CD1c-positive myeloid dendritic cell (primary cell): ENCODE measurements around the gene ENPEP.
"Not testable (repeated sequence)": the region's sequence is repeated elsewhere in the genome, so short reads cannot be mapped to it uniquely, and the experiment has no call there.

Source experiments
- DNase-seq: peaks from one replicate; pipeline ENCODE4 v3.0.0-alpha.2; 2016; ENCODE audit errors: extremely low spot score

Gene ENPEP

DNA sequence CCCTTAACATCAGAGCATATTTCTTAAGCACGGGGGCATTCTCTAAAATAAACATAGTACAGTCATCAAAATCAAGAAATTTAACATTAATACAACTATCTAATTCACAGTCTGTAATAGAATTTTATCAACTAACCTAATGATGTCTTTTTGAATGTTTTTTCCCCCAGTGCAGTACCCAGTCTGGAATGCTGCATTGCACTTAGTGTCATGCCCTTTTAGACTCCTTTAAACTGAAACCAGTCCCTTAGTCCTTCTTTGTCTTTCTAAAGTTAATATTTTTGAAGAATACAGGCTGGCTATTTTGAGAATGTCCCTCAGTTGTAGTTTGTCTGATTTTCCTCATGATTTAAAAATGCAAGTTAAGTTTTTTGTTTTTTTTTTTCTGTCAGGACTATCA, 9.5 kb downstream of the ENPEP start:
- DNase-seq, result no peak

DNA sequence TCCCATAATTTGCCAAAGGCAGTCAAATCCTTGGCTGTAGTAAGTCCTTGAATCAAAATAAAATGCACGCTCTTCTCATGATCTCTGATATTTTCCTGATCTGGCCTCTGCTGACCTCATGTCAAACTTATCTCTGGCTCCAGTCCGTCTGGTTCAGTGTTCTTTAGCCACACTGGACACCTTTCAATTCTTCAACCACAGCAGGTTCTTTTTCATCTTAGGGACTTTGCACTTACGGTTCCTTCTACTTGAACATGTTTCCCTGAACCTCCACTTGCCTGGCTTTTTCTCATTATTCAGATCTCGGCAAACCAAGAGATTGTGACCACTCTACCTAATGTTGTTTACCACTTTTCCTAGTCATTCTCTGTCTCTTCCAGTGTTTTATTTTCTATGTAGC, 10.3 kb downstream of the ENPEP start:
- DNase-seq, result no peak

DNA sequence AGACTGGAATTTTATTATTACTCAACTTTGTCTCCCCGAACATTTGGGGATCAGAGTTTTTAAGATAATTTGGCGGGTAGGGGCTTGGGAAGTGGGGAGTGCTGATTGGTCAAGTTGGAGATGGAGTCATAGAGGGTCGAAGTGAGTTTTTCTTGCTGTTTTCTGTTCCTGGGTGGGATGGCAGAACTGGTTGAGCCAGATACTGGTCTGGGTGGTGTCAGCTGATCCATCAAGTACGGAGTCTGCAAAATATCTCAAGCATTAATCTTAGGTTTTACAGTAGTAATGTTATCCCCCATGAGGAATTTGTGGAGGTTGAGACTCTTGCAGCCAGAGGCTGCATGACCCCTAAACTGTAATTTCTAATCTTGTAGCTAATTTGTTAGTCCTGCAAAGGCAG, 10.9 kb downstream of the ENPEP start:
- not testable (repeated sequence) for DNase-seq

DNA sequence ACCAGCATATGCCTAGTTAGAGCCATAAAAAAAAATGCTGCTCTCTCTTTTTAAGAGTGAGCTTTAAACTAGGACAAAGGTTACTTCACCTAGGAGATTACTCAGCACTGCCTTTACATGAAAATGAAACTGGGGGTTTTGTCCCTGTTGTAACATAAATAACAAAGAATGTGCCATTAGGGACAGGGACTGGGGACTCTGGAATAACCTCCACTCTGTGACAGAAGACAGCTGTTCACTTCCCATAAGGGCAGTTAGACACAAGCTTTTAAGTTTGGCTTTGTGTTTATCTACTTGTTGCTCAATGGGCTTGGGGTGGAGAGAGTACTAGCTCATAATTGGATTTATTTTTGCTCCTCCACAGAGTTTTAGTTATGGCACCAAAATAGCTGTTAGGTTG, 11.9 kb downstream of the ENPEP start:
- DNase-seq, result peak; percentile 12

DNA sequence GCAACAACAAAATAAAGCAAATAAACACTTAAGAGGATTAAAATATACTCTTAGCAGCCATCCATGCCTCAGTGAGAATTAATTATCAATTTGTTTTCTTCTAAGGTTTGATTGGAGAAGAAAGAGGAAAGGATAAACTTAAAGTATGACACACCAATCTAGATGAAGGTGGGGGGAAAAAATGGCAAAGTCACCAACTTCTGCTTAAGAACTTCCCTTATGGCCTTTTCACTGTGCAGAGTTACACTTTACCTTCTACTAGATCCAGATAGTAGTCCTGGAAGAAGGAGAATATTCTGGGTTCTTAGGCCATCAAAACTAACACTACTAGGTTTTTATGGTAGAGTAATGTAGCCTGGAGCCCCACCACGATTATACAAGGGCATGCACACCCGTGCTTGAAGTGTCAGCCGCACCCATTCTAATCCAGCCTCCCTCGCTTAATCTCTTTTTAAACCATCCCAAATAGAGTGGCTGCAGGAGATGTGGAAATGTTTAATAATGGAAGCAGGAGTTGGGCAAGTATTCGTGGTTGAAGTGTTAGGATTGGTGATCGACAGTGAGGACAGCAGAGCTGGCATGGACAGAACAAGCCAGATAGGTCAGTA, 14.1 kb downstream of the ENPEP start:
- DNase-seq, result peak; percentile 64

DNA sequence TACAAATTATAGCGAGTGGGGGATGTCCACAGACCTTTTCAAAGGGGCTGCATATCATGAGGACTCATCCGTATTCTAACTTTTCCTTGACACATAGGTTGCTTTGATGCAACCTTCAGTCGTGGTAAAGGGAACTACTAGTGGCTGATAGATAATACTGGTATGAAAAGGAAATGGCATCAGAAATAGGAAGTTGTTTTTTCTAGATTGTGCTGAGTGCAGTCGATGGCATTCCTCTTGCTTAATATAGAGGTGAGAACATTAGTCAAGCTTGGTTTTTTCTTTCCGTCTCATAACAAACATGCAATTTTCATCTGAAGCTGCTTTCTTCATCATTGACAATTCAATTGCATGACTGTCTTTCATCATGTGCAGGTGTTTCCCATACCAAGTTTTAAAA, 16.6 kb downstream of the ENPEP start:
- DNase-seq, result peak; percentile 87

DNA sequence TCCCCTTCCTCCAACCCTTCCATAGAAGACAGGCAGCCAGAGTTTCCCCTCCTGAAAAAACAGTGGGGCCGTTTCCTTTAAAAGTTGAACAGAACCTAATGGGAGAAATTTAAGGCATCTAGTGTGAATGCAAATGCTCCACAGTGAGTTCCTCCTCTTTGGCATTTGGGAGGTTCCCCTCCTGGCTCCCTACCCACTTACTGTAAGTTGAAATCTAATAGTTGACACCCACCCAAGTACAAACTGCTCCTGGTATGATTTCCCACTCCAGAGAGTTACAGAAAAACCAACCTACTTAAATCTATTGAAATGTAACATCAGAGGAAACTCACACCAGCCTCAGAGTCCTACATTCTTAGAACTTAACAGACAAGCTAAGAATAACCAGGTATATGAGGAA, 17.6 kb downstream of the ENPEP start:
- DNase-seq, result no peak

DNA sequence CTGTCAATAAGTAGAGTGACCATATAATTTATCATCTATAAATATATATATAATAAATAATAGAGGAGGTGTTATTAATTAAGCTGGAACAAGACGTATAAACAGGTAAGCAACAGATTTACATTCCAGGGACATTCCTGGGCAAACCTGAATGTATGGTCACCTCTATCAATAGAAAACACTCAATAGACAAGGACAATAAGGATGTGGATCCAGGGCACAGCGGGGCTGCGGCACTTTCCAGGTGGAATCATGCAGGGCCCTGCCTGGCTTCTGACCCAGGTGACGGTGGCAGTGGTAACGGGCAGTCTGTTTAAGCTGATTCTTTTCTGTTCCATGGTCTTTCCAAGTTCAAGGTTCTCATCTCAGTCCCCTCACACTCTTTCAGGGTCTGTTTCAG, 22.5 kb downstream of the ENPEP start:
- no peak for DNase-seq

DNA sequence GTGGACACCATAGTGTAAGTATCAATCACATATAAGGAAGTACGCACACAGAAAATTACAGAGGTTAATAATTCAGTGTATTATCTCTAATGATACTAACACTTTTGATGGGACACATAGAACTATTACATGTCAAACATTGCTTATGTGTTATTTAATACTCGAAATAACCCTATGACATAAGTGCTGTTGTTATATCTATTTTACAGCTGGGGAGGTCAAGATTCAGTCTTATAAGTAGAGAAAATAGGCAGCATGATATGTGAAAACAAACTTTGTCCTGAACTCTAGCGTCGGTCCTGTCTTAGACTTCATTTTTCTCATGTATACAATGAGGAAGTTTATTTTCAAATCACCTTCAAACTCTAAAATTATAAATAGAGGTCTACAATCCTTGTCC, 23.2 kb downstream of the ENPEP start:
- DNase-seq, result no peak

DNA sequence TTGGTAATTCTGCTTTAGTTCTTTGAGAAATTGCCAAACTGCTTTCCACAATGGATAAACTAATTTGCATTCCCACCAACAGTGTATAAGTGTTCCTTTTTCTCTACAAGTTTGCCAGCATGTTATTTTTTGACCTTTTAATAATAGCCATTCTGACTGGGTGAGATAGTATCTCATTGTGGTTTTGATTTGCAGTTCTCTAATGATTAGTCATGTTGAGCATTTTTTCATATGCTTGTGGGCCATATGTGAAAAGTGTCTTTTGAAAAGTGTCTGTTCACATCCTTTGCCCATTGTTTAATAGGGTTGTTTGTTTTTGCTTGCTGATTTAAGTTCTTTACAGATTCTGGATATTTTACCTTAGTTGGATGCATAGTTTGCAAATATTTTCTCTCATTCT, 25.9 kb downstream of the ENPEP start:
- DNase-seq, result no peak

DNA sequence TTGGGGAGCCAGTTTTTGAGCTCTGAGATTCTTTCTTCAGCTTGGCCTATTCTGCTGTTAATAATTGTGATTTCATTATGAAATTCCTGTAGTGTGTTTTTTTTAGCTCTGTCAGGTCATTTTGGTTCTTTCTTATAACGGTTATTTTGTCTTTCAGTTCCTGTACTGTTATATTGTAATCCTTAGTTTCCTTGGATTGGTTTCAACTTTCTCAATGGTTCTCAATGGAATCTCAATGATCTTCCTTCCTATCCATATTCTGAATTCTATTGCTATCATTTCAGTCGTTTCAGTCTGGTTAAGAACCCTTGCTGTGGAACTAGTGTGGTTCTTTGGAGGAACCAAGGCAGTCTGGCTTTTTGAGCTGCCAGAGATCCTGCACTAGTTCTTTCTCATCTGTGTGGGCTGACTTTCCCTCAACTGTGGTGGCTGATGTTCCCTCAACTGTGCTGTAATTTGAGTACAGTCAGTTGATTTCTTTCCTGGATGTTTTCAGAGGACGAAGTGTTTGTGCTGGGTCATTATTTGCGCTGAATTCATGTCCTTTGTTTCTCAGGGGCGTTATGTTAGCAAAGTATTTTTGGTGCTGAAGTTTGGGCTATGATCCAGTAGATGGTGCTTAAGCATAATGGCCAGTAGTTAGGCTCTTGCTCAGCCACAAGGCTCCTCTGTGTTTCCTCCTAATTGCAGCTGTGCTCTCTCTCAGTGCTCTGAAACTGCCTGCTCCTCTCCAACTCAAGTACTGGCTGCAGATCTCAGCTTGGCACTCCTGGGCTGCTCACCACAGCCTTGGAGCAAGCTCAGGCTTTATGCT, 27.5 kb downstream of the ENPEP start:
- DNase-seq, result peak; percentile 52

DNA sequence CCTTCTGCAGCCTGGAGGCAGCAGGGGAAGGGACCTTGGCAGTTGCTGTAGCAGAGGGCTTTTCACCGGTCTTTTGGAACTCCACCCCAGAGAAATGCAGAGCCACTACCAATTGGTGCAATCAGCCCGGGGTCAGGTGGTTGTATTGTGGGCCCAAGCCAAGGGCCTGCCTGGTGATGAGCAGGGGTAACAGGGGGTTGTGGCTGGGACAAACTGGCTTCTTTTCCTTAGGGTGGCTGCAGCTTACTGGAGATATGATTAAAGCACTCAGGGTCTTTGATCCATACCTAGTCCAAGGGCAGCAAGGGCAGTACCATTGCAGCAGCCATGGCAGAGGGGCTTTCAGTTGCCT, 28.1 kb downstream of the ENPEP start:
- DNase-seq, result no peak

DNA sequence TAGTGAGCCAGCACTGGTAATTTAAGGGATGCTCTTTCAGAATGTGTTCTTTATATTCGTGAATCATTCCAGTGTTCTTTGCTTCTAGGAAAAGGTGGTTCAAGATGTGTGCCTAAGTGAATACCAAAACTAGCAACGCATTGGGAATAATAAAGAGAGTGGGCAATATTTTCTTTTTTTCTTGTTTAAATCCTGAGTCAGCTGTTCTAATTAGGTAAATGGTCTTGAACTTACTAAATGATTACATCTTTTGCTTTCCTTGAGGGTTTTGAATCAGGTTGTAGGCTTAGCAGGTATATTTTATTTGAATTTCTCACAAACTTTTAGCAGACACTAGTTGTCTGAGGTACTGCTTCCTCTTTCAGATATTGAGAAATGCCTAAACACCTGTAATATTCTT, 29.5 kb downstream of the ENPEP start:
- no peak for DNase-seq

DNA sequence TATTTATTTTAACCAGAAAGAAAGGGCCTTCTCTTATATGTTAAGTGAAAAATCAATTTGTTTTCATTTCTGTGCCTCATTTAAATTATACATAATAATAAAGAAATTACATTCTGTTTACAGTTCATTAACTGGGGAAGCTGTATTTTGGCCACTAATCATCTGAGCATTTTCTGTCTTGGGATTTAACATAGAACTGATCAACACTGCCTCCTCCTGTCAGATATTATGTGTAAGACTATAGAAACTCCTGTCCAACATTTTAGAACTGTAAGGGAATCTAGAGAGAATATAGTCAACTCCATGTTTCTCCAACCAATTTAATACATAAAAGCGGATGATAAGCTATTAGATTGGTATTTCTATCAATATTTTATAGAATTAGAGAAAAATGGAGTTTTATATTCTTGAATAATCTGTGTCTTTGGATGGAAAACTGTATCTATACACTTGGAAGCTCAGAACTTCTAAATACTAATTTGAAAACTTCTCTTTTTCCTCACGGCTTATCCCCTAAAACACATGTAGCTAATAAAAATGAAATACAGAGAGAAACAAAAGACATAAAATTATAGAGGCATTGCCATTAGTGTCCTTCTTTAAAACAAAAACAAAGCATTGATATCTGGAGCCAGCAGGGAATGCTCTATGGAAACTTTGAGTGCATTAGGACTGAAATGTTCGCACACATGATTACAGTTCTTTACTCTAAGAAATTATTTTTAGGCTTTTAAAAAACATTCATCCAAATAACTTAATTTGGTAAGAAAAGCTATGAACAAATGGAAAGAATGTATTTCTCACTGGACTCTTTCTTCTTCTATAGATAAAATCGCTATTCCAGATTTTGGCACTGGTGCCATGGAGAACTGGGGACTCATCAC, 33.1 kb downstream of the ENPEP start:
- peak; percentile 44 for DNase-seq

DNA sequence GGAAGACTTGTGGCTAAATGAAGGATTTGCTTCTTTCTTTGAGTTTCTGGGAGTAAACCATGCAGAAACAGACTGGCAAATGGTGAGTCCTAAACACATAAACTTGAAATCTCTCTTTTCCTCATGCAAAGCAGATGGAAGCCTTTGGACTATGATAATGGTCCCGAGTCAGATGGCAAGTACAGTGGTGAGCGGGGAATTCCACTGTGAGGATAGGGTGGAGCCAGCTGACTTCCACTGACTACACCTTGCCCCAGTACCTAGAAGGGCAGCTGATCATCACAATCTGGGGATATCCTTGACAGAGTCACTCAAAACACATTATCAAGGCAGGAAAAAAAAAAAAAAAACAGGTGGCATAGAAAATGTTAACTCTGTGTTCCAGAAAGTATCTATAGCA, 34.3 kb downstream of the ENPEP start:
- DNase-seq, result no peak

DNA sequence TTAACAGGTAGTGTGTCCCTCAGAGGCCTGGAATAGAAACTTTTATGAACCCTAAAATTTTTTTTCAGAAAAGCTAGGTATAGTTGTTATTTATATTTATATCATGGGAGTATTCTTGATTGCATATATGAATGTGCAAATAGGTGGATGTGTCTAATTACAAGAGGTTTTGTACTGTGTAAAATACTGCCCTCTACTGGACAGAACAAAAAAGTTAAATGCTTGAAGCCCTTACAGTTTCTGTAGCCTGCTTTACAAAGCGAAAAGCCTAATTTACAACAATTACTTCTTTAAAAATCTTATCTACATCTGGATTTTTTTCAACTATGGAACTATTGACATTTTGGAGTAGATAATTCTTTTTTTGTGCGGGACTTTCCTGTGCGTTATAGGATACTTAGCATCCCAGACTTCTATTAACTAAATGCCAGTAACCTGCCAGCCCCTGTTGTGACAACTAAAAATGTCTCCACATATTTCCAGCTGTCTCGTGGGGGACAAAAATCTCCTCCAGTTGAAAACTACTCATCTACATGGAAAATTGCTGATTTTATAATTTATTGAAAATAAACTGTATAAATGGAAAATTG, 35.1 kb downstream of the ENPEP start:
- peak; percentile 81 for DNase-seq

DNA sequence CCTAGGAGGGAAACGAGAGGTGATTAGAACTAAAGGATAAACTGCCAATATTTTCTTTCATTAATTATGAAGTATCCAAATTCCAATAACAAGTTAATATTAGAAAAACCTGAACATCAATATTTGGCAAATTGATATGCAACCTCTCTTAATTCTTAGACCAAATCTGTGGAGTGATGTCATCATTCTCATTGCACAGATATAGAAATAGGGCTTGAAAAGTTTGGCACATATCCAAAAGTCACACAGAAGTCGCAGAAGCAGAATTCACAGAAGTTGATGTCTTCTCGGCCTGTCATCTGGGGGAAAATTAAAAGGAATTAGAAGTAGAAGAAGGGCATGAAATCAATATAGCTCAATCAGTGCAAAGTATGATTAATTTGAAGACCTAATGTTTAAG, 36.9 kb downstream of the ENPEP start:
- DNase-seq, result no peak

DNA sequence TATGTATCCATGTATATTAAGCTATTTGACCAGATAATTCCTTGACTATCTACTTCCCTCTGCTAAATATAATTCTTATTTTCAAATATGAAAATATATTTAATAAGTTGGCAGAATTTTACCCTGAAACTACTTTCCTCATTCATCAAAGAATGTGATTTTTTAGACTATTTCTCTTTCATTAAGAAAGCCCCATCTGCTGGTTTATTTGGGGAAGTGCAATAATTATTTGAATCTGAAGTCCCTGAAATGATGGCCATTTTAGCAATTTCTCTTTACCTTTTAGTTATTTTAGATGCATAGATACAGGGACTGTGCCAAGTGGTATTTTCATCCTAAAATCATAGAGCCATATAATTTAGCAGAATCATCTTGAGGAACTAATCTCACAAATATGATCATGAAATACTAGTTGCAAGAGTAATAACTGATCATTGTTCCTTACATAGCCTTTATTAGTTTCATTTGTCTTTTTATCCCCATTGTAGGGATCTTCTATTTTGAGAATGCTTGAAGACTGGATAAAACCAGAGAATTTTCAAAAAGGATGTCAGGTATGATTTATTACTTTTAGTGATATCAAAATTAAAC, 39.0 kb downstream of the ENPEP start:
- peak; percentile 65 for DNase-seq

DNA sequence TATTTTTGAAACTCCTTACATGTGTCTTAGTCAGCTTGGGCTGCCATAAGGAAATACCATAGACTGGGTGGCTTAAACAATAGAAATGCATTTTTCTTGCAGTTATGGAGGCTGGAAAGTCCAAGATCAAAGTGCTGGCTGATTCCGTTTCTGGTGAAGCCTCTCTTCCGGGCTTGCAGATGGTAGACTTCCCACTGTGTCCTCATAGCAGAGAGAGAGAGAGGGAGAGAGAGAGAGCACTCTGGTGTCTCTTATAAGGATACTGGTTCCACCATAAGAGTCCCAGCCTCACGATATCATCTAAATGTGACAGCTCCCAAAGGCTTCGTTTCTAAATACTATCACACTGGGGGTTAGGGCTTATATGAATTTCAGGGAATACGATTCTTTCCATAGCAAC, 39.7 kb downstream of the ENPEP start:
- no peak for DNase-seq

DNA sequence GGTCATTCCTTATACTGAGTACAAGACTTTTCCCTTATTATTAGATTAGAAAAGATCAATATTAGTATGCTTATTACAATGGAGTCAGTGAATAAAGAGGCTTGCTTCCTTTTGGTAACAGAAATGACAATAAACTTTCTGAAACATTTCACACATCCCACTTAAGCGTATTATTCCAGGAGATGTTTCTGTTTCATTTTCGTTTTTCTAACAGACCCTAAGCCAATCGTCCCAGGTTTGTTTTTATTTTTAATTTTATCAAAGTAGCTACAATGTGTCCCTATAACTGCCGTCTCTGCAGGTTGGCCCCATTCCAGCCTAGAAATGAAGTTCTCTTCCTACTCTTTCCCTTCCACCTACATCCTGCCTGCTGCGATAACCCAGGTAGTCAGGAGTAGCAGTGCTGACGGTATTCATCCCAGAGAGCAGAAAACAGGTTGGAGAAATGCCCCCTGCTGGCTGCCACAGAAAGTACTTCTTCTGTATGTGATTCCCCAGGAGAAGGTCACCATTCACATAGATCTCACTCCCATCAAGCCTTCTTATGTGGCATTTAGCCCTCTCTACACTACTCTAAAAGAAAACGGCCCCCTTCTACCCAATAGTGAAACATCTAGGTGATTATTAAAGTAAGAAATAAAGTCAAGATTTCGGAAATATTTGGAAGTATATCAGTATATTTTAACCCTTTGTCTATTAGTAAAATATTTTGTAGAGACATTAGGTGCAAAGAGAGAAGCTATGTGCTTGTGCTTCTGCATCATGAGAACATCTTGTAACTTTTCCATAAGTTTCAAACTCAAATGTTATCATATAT, 40.4 kb downstream of the ENPEP start:
- DNase-seq, result peak; percentile 70

DNA sequence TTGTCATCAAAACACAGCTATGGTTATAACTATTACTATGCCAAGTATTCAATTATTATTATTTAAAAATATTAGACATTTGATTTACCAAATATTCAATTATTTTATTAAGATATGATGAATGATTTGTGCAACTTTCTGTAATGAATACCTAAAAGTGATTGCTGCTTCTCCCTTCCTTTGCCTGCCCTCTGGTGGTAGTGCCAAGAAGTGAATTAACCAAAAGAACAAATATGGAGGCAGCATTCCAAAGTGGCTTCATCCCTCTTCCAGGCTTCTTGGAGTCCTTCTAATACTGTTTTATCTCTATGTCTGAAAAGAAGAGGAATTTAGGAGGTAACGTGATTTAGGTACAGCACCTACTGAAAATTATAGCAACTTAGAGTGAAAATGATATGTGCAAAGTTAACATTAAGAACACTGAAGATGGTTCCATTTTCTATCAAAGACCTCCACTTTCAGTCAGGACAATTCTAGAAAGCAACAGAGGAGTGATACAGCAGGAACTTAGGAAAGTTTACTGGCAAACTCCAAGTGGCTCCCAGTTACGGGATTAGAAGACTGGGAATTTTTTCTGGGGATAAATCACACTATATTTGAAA, 43.0 kb downstream of the ENPEP start:
- peak; percentile 44 for DNase-seq
